NCI-H187 treated with DMSO at 0.1 percent for 48 hours (cell line): ENCODE data around the gene NRP1.

ENCODE experiments used
- DNase-seq: peaks from one replicate; lab custom pipeline; 2025; lab: John Stamatoyannopoulos, UW

The NRP1 gene

DNA sequence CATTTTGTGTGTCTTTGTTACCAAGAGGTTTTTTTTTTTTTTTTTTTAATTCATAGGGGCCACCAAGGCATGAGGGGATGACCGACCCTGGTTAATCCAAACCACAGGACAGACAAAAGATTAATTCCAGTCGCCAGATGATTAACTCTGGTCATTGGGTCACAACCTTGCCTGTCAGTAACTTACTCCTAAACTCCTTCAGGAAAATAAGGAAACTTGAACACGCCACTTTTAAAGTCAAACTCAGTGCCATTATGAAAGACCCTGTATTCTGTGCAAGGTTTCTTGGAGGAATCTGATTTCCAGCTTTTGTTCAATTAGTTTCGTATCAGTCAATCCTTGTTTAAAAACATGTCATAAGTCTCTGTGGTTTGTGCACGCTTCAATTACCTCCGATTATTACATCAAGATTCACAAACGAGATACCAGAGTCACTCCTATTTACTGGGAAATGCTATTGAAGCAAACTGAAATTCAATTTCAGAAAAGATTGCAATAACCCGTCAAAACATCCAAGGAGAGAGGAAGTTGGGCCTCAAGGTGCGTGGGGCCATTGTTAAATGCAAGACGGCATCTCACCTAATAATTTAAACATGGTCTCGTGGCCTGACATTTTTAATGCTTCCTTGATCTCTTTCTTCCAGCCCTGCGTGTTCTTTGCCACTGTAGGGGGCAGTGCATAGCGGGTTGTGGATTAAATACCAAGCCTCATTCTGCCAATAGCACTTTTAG, 44.0 kb downstream of the NRP1 start:
- DNase-seq, result no peak

DNA sequence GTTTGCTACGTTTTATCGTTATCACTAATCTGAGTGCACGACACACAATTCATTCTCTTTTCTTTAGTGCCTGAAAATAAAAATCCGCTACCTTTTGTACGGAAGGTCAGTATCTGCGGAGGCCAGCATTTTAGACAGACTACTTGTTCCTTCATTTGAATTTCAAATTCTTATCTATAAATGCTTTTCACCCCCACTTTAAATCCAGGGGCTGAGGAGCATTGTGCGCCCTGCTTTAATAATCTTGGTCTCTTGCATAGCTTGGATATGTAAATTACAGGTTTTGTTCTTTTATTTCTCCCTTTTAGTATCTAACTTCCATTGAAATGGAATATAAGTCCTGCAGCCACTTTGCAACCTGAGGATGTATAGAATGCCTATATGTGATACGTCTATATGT, 44.7 kb downstream of the NRP1 start:
- DNase-seq, result no peak

DNA sequence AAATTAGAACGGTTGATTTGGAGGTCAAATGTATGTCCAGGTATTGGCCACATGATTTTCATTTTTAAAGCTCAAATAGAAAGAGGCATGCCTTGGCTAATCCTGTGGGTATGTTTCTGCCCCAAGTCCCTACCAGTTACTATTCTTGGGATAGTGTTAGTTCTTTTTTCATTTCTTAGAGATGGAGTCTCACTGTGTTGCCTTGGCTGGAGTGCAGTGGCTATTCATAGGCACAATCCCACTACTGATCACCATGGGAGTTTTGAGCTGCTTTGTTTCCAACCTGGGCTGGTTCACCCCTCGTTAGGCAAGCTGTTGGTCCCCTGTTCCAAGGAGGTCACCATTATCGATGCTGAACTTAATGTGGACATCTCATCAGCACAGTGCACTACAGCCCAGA, 46.3 kb downstream of the NRP1 start:
- DNase-seq, result no peak

DNA sequence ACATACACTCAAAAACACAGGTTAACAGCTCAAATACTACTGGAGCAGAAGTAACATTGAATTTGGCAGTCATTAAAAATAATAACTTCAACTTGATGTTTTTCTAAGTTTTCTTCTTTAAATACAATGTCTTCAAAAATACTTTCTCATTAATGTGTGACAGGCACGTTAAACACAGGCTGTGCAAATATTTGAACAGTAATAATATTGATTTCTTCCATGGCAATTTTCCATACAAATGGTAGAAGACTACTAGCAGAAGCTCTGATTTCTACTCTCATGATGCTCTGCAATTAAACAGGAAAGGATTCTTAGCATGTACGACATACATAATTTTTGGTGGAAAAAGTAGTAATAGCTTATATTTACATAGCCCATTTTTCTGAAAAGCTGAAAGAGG, 47.4 kb downstream of the NRP1 start:
- DNase-seq, result no peak

DNA sequence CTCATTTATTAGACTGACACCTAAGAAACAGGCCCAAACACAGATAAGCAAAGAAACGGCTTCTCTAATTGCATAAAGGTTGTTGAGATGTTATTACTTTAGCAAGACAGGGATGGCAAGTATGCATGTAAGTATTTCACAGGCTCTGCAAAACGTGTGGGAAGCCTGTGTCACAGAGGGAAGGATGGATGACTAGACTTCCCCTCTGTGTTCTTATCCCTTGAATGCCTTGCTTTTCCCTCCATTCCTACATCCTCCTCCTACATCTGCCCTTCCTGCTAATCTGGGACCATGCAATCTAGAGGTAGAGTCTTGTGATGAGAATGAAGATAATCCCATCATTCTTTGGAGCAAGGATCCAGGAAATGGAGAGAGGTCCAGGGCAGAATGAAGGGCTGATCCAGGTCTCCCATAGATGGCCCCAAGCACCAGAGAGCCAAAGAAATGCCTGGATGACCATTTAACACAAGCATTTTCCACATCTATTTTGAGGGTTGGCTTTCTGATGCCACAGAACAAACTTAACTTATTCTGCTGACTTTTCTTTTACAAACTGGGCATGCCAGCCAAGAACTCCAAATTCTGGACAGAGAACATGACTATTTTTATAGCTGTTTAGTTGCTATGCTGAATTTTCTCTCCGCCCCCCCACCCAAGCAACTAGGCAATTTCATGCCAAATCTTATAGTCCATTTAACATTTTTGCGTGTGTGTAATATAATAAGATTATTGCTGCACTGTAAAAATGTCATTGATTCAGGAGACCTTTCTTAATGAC, 48.1 kb downstream of the NRP1 start:
- DNase-seq, result no peak

DNA sequence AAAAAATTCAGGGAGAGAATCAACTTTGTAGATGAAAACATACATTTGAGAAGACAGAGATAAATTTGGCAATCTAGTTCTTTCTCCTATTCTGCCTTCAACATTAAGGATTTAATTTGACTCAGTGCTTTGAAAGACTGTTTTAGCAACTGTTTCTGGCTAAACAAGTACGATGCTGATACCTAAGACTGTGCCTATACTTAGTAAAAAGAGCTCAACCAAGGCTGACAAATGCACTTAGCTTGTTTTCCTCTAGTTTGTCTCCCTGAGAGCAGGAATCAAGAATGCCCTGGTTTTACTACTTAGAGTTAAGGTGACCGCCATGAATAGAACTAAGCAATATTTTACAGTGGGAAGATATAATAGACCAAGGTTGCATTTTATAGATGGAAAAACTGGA, 49.5 kb downstream of the NRP1 start:
- no peak for DNase-seq

DNA sequence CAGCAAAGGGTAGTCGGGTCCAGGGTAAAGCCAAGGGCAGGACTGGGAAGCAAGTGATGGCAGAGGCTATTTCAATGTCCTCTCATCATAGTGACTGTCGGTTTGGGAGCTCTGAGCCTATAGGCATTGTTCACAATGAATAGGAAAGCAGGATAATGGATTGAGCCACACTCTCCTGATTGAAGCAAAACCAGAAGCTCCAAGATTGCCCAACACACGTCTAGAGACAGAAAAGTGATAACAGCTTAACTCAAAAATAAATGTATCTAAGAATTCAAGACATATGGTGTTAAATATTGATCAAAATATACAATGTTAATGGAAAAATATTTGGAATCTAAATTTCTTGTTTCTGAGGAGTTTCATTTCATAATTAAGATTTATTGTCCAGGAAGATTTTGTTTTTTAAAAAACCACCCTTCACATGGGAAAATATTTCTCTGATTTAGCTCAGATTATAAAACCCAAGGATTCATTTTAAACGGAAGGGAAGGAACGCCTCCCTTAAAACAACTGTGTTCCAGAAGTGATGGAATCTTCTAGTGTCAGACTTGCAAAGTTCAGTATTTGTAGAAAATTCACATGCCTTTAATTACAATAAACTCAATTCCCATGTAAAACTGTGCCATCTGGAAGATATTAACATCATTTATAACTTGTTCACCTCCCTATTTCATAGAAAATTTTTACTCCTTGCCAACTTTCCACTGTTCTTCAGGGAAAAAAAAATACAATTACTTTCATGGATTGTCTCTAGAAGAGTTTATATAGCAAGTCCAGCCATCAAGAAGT, 54.5 kb downstream of the NRP1 start:
- DNase-seq, result no peak

DNA sequence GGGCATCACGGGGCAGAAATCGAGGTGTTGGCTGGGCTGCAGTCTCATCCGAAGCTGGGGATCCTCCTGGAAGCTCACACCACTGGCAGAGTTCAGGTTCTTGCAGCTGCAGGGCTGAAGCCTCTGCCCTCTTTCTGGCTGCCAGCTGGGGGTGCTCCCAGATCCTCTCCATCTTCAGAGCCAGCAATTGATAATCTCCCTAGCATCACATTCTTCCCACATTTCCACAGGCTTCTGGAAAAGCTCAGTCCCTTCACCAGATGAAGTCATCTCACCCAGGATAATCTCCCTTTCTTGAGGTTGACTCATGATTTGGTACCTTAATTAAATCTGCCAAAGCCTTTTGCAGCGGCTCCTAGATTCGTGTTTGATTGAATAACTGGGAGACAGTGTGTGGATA, 55.2 kb downstream of the NRP1 start:
- no peak for DNase-seq

DNA sequence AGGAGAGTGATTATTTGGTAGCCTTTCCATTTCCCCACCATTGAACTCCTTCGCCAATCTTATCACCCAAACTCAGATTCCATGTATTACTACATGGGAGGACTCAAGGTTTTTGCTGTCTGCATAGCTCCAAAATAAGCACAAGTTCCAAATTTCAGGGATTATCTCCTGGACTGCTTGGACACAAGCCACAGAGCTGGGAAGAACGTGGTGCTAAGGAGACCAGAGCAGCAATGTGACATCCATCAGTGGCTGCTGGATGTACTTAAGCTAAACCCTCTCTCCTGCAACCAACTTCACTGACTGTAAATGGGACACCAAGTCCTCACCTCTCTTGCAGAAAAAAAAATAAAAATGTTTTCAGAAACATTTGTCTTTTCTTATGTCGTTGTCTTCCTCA, 56.3 kb downstream of the NRP1 start:
- no peak for DNase-seq

DNA sequence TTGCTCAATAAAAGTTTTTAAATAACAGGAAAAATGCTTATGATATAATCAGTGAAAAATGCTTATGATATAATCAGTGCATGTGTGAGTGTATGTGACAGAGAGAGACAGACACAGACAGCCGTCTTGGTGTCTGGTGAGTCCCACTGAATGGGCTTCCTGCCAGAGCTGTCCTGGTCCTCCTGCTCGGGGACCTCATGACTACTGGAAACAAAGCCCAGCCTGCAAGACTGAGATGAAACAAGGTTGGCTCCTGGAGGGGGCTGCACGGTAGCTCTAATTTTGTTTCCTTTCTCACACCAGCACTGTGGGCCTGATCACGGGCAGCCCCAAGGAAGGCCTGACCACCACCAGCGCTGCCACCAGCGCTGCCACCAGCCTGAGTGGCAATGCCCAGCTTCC, 57.3 kb downstream of the NRP1 start:
- DNase-seq, result no peak

DNA sequence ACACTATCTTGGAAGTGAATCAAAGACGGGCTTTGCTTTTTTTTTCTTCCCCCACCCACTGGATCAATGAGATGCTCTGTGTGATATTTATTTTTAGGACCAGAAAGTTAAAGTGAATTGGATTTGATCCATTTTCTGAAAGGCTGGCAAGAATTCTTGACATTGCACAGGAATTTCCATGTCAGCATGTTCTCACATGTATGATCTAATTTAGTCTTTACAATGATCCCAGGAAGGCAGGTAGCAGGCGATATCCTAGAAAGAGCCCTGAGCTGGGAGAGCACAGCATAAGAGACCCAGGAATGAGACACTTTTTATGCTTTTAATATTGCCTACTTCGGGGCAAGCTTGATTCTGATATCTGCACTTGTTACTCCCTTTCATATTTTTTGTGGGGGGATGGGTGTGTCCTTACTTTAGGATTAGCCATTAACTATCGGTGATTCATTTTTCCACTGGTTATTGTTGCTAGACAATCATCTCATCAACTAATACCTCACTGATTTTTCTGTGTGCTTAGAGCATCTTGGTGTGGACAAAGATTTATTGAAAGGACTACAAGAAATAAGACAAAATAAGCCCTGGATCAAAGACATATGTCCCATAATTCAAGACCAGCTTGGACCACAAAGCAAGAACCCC, 58.1 kb downstream of the NRP1 start:
- DNase-seq, result no peak

DNA sequence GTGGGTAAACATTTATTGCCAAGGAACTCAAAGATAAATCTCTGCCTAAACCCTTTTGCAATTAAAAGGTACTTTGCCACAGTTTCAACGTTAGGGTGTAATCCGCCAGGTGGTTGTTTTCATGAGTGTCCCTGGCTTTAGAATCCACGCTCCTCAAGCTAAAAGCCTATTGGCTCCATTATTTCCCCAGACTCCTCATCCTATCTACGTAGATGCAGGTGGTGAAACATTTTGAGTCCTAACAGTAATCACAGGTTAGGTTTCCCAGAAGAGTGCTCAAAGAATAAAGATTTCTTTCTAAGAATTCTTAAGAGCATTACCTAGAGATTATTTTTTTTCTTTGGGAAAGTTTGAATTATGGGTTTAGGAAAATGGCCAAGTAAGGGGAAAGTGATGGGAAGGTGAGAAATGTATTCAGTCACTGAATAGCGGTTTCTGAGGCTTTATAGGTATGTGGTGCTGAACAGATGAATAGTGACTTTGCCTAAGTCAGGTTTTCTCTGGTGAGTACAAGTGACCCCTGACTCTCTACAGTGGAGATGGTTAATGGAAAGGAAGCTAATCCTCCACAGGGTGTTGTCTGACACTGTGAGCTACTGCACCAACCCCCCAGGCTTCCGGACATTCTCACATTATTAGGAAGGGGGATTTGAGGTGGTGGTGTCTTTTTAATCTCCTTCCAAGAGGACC, 60.2 kb downstream of the NRP1 start:
- DNase-seq, result no peak

DNA sequence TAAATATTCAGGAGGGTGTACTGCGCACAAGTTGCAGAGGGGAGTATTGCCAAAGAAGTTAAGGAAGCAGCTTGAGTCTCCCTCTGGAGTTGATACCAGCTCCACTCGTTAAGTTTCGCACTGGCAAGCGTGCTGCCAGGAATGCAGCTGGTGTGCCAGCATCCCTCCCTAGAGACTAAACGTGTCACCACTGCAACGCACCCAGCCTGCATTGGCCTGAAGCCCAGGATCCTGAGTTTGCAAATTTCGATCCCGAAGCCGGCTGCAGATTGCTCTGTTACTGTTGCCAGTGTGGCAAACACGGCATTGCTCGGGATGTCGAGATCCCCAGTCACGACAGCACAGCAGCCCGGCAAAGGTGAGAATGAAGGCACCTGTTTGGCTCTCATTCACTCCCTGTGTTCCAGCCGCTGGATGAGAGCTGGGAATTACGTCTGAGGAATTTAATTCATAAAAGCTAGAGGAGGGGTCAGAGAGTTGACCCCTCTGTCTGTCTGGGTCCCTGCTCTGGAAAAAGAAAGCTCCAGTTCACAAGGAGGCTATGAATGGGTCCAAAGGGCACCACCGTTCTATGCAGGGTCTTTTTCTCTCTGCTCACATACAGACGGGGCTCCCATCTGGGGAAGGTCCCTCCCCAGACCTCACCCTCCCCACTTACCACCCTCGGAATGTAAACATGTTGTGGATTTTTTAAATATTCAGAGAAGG, 61.0 kb downstream of the NRP1 start:
- no peak for DNase-seq

DNA sequence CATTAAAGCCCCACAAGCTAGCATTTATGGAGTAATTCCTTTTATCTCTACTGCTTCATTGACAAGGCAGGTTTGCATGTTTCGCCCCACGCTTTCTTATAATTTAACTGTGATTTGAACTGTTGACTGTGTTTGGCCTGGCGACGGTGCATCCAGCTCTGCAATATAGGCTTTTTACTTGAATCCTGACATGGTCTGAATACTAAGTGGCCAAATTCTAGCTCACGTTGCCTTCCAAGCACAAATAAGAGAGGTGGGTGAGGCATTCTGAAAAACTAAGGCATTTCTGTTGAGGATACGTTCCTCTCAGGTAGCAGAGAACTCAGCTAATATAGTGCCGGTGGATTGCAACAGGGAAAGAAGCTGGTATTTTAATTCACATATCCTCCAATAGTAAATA, 61.8 kb downstream of the NRP1 start:
- DNase-seq, result no peak

DNA sequence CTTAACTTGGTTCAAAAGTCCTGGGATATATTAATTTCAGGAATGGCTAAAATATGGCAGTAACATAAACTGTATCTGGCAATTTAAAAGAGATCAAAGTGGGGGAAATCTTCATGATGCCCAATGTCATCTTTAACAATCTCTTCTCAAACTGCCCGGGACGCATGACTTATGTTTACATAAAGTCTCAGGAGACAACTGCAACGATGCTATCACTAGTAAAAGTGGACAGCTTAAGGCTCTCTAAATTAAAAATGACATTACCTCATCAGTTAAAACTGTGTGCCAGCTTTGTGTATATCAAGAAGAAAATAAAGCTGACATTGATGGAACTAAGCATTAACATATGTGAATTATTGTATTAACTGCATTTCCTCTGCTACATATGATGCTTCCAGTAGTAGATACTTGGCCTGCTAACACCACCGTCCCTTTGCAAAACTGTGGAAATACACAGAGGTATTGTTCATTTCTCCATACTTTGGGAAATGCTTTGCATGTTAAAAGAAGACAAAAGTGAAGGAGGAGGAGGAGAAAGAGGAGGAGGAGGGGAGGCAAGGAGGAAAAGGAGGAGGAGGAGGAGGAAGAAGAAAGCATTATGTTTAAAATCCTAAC, 62.4 kb downstream of the NRP1 start:
- DNase-seq, result no peak

DNA sequence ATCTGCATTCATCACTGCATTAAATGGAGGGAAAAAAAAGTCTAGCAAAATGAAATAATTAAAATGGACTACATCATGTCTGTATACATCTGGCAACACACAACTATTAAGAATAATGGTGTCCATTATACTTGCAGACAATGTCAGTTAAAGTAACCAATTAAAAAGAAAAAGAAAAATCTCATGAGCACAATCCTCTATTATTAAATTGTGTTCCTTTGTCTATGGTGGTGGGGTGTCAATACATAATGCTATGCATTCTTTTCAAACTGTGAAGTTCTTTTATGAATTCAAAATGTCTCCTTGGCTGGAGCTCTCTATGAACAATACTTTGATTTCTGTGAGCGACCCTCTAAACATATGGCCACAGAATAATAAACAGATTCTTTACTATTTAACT, 63.5 kb downstream of the NRP1 start:
- DNase-seq, result no peak

DNA sequence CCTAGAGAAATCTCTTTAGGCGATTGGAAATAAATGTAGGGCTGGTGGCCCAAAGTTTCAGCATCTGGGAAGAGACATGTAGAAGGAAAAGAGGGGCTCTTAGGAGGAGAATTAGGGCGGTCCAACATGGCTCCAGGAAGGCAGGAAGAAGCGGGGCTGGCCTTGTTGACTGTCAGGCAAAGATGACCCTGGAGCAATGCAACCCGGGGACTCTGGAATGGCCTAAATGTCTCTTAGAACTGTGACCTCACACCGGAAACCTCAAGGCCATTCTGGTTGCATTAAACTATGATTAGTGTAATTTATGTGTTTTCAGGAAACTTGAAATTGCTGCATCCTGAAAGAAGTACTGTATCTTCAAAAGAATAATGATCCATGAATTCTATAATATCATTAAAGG, 66.8 kb downstream of the NRP1 start:
- no peak for DNase-seq

DNA sequence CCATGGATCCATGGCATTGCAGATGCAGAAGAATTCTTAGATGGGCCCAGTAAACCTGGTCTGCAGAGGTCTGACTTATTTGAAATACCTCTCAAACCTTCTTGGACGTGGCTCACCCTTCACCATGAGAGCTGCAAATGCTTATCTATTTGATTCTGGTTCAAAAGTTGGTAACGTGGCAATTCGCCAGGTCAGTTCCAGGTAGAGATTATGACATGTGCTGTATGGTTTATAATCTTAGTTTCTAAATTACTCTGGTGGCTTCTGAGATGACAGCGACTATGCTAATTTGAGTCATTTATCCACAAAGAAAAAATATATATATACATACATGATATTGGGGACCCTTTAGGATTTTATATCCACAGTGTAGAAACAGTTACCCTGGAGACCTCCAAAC, 68.8 kb downstream of the NRP1 start:
- no peak for DNase-seq

DNA sequence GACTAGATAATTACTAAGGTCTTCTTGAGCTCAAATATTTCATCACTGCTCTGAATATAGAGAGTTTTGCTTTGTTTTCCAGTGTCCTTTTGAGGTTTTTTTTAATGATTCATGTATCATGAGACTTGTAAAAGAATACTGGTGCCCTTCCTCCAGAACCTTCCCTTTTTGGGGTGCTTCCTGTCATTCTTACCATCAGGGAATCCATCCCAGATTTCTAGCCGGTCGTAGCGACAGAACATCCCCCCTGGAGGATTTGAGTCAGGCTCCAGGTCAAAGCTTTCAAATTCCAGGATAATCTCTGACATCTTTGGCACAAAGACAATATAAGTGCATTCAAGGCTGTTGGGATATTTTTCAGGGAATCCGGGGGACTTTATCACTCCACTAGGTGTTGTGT, 71.0 kb downstream of the NRP1 start:
- DNase-seq, result no peak

DNA sequence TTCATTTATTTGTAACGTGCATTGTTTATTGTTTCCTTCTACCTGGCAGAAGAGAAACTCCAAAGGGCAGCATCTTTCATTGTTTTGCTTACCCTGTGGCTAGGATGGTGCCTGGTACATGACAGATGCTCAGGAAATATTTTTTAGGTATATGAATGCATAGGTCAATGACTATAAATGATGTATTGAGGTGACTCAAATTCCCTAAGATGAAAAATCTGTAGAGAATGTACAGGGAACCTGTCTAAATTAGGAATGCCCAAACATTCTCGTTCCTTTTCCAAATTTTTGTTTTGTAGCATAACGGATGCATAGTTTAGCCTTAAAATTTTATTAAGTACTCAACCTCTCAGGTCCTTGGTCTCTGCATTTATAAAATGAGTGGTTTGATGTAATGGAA, 71.6 kb downstream of the NRP1 start:
- DNase-seq, result no peak
